ENCODE results near the gene DDX54. TPM values are rescaled to one million over a fixed set of nuclear protein-coding genes. Genes with fewer than 3 reads are reported as not detected.

Gene DDX54
- total RNA-seq, result 68.1 and 72.2 TPM in 2 replicates

GRCh38 chr12:113185180-113186032 is at the start of gene DDX54, which contains the start of gene RITA1:
TSS of gene DDX54 (minus strand) at chr12:113185478. CDS start at chr12:113185451, 27 bp downstream.
TSS of gene RITA1 (plus strand) at chr12:113185721. CDS start at chr12:113186747, 1,026 bp downstream.

GRCh38 chr12:113221181-113221996 is 36.1 kb upstream of the DDX54 start, which contains the start of gene TPCN1:
TSS of gene TPCN1 (plus strand) at chr12:113221464. CDS start at chr12:113226853, 5,389 bp downstream.

GRCh38 chr12:113149361-113150150 is 35.7 kb downstream of the DDX54 start, which contains the start of gene CFAP73:
TSS of gene CFAP73 (plus strand) at chr12:113149724. CDS start at chr12:113149858, 134 bp downstream.

GRCh38 chr12:113135178-113136127 is 49.8 kb downstream of the DDX54 start, which contains the start of gene RASAL1:
TSS of gene RASAL1 (minus strand) at chr12:113135761. CDS start at chr12:113135462, 299 bp downstream.

Small RNA genes within 50 kb of the gene (small RNA-seq; reads per million reads assigned to genes)
- not detected for gene MIR7106
- not detected for gene RF00019

Other genes starting within 250 kb of the DDX54 start
- gene OAS3, start 247.0 kb downstream of the DDX54 start, total RNA-seq, result 14.0 and 24.5 TPM in 2 replicates
- 9.8 and 10.3 TPM in 2 replicates for gene OAS2, start 207.0 kb downstream of the DDX54 start, total RNA-seq
- gene DTX1, start 128.7 kb downstream of the DDX54 start, total RNA-seq, result not detected in 2 replicates
- gene RASAL1, start 49.7 kb downstream of the DDX54 start, total RNA-seq, result not detected in 2 replicates
- not detected in 2 replicates for gene CFAP73, start 35.8 kb downstream of the DDX54 start, total RNA-seq
- 21.9 and 26.3 TPM in 2 replicates for gene RITA1, start 243 bp upstream of the DDX54 start, total RNA-seq
- gene TPCN1, start 36.0 kb upstream of the DDX54 start, total RNA-seq, result 12.0 and 15.4 TPM in 2 replicates
- gene SLC8B1, start 149.6 kb upstream of the DDX54 start, total RNA-seq, result 17.6 and 24.9 TPM in 2 replicates
- gene PLBD2, start 173.1 kb upstream of the DDX54 start, total RNA-seq, result 22.2 and 27.4 TPM in 2 replicates
- gene SDS, start 218.4 kb upstream of the DDX54 start, total RNA-seq, result 0.07 TPM in 1 of 2 replicates, not detected in the other
- gene SDSL, start 236.9 kb upstream of the DDX54 start, total RNA-seq, result 2.2 and 2.8 TPM in 2 replicates